Hematopoietic multipotent progenitor cell treated with erythropoietin and hydrocortisone succinate and interleukin-3 and kit ligand, for 17 days (in vitro differentiated cells): ENCODE results near the gene SYP.

Experiments used
- DNase-seq: peaks from one replicate; pipeline ENCODE4 v3.0.0-alpha.2; 2015; ENCODE audit warnings: low spot score

The SYP gene

DNA sequence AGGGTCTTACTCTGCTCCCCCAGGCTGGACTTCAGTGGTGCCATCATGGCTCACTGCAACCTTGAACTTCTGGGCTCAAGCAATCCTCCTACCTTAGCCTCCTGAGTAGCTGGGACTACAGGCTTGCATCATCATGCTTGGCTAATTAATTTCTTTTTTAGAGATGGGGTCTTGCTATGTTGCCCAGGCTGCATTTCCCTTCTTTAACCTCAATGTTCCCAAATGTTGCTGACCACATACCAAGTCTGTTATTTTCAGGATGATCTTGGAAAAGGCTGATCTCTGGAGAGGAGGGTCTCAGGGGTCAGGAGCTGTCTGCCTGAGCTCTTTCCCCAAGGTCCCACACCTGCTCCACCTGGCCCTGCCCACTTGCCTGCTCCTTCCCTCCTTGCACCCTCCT lies 20.1 kb upstream of the SYP start:
- no peak for DNase-seq

DNA sequence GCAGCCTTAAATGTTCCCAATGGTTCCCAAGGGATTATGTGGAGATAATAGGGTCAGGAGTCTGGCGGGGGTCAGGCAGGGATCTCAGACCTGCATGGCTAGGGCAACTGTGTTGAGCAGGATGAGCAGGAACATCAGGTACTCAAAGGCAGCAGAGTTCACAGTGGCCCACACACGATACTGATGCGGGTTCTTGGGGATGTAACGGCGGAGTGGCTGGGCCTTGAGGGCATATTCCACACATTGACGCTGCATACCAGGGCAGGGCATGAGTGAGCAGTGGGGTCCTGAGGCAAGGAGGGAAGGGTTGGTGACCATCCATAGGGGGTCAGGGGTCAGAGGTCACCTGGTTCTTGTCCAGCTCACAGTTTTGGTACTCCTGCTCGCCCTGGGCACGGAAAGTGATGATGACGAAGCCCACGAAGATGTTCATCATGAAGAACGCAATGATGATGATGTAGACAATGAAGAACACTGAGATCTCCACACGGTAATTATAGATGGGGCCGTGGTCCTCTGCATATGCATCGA lies 15.1 kb upstream of the SYP start:
- DNase-seq: no peak

DNA sequence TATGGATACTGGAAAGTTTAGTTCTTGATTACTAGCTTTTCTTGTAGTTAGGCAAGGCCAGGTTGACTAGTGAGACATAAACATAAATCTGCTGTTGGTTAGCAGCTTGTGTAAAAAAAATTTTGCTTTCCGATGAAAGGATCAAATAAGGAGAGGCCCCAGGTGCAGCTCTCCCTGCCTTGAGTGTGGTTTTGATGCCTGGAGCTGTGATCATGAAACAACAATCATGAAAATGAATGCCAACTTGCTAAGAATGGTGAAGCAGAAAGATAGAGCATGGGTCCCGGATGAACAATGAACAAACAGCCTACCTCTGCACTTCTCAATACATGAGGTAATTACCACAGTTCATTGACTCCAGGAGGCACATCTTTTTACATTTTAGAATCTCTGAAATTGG lies 14.4 kb upstream of the SYP start:
- DNase-seq: no peak

DNA sequence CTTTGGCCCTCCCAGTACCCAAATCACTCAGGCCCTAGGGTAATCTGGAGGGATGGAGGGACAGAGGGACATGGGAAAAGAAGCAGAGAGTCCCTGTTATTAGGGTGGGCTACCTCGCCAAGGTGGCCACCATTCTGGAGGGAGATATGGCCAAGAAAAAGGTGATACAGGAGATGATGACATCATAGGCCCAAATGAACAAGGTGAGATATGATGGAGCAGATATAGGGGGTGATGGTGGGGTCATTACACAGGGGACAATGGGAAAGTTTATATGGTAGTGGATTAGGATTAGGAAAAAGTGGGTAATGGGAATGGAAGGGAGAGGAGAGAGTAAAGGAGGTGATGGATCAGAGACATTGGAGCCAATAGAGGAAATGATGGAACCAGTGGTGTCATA lies 12.9 kb upstream of the SYP start:
- no peak for DNase-seq

DNA sequence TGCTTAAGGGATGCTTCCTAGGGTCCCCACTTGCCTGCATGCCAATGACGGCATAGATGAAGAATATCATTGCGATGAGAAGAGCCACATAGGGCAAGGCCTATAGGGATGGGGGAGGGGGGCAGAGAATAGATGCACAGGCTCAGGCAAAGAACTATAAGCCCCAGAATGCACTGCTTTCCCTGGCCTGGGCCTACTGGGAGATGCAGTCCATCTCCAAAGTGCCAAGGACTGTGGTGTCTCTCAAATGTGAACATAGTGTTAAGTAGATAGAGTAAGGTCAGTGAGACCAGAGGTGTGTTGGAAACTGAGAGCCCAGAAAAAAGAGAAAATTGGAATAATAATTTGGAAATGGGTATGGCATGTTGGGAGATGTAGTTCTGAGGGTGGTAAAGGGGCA lies 12.2 kb upstream of the SYP start:
- DNase-seq: no peak

DNA sequence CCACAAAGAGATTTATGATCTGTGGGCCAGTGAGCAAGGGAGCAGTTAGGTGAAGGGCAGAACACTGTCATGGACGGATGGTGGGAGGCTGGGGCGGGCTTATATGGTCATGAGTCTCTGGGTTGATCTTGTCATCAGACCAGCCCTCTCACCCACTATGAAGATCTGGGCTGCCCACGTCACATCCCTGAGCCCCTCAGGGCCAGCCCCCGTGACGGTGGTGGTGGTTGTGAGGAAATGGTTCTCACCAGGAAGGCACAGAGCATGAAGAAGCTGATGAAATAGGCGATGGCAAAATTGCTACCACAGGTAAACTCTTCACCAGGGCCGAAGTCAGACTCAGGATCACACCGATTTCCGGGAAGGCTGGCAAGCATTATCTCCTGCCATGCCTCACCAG lies 11.1 kb upstream of the SYP start:
- no peak for DNase-seq

DNA sequence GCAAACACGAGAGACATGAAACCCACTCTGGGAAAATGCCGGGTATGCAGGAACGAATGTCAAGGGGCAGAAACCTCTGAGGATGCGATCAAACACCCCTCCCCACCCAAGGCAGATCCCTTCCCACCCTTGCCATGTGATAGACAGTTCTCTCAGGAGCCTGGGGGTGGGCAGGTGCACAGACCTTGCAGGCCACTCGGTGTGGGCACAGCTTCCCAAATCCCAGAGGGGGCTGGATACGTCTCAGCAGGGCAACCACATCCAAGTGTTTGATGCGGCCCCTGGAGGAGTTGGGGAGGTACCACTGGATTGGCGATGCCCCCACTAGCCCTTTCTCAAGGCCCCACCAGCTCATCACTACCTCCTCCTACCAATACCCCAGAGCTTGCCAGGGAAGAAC lies 10.4 kb upstream of the SYP start:
- no peak for DNase-seq

DNA sequence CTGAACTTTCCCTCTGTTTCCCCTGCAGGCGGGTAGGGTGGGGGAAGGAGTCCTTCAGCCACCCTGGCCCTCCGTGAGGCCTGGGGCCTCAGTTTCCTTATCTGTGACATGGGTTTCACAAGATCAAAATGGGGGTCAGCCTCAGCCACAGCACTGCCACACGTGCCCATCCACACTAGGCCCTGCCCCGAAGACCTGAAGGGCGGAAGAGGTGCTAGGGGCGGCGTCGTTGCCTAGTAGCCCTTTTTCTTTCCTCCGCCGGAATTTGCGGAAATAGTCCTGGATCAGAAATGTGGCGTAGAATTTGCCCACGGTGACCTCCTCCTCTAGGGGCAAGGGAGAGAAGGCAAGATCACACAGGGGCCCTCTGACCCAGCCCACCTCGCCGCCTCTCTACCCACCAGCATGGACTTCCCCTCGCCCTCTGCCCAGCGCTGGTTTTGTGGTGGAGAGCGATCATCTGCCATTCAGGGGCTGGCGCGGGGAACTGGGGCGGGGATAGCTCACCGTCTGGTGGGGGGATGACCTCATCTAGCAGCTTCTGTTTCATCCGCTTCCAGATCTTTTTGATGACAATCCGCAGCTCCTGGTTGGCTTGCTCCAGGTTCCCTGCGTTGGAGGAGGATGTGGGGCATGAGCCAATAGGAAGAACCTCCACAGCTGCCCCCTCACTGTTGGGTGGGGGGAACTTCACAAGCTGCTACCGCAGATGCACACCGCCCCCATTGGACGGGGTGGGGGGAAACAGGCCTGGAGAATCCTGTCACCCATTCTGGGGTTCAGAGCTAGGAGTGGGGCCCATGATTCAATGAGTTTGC lies 9.7 kb upstream of the SYP start:
- DNase-seq: no peak

DNA sequence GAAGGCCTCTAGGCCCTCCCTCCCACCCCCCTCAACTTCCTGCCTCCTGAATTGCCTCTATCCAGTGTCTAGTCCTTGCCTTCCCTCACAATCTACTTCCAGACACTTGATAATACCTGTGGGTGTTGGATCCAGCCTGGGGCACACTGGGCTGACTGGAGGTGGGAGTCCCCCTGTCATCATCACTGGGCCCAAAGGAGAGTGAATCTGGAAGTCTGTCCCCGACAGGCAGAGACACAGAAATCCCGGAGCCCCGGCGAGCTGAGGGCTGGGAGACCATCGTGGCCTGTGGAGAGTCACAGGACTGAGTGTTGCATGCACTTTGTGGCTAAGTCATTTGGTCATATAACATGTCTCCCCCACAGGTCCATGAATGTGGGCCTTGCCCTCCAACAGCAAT lies 8.4 kb upstream of the SYP start:
- no peak for DNase-seq

DNA sequence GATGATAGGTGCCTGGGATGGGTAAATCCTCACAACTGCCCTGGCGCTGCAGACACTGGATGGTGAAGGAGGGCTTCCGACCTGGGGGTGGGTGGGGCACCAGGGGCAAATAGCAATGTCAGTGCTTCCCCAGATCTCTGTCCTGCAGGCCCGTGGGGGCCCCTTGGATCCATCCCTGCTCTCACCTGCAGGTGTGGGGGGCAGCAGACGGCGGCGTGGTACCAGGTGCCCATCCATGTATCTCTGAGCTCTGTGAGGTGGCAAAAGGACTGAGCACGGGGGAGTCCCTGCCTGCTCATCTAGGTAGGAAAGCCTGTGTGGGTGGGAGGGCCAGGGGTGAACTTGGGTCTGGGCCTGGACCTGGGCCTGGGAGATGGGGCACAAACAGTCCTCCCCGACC lies 6.5 kb upstream of the SYP start:
- DNase-seq: no peak

DNA sequence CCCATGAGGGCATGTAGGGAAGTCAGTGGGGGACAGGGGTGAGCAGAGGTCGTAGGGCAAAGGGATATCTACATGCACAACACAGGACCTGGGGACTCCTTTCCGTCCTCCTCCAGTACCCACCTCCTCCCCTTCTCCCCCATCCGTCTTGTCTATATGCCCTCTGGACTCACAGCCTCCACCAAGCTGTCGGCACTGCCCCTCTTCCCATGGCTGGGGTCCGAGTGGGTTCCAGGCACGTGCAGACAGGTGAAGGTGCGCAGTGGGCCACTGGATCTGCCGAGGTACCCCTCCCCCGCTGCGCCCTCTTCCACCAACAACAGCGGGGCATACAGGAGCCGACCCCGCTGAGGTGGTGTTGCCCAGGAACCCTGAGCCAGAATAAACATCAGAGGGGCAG lies 5.5 kb upstream of the SYP start:
- no peak for DNase-seq

DNA sequence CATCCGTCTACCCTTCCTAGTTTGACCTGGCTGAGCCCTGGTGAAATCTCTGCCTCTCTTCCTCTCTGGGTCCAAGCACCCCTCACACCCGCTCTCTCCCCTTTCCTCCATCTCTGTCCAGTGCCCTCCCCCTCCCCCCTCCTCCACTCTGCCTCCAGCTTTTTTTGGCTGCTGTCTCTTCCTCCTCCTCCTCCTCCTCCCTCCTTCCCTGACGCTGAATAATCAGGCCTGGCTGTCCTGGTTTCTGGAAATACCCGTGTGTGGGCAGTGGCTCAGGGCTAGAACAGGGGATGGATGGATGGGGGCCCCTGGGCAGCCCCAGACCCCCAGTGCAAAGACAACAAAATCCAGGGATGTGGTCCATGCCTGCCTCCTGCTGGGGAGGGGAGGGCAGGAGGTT lies 4.7 kb upstream of the SYP start:
- DNase-seq: no peak

DNA sequence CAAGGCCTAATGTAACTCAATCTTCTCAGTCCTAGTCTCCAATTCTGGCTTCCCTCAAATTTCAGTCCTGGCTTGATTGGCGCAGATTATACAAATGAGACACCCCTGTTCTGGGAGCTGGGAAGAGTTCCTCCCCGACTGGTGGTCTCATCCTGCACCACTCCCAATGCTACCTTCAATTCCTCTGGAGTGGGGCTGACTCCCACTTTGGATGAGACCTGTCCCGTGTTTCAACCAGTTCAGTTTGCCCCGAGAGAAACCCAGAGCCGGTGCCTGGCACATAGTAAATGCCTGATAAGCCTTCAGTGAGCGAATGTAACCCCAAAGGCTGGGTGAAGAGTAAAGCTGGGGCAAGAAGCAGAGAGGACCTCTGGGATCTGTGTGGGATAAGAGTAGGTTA lies 4.0 kb upstream of the SYP start:
- DNase-seq: no peak

DNA sequence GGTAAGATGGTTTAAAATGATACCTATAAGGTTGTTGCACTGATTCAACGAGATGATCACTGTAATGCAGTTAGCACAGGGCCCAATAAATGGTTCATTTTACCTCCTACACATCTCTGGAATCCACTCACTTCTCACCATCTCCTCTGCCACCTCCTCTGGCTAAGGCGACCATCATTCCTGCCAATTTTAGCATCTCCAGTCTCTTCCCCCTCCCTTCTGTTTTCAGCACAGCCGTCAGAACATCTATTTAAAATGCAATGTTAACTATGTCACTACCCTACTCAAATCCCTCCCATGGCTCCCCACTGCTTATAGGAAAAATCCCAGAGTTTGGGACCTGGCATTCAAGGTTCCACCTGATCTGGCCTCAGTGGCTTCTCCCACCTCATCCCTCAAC lies 3.5 kb upstream of the SYP start:
- DNase-seq: no peak

DNA sequence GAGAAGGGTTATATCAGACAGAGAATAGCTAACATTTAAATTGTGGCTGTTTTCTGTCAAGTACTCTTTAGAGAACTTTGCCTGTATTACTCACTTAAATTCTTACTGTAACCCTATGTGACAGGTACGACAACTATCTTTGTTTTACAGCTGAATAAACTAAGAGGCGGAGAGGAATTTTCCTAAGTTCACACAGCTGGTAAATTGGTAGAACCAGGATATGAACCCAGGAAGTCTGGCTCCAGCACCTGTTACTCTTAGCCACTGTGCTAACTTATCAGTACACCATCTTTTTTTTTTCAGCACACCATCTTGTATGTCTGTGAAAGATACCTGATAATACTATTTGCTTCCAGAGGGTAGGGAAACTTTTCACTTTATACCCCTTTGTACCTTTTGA lies 2.0 kb upstream of the SYP start:
- DNase-seq: no peak

DNA sequence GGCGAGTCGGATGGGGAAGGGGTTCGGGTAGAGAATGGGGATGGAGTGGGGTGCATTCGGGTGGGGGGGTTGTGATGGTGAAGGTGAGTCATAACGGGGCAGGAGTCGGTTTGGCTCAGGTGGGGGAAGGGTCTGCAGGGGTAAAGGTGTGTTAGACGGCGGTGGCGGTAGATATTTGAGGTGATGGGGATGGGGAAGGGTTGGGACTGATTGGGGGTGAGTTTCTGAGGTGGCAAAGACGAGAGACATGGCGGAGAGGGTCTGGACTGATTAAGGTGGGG lies 738 bp downstream of the SYP start:
- no peak for DNase-seq

DNA sequence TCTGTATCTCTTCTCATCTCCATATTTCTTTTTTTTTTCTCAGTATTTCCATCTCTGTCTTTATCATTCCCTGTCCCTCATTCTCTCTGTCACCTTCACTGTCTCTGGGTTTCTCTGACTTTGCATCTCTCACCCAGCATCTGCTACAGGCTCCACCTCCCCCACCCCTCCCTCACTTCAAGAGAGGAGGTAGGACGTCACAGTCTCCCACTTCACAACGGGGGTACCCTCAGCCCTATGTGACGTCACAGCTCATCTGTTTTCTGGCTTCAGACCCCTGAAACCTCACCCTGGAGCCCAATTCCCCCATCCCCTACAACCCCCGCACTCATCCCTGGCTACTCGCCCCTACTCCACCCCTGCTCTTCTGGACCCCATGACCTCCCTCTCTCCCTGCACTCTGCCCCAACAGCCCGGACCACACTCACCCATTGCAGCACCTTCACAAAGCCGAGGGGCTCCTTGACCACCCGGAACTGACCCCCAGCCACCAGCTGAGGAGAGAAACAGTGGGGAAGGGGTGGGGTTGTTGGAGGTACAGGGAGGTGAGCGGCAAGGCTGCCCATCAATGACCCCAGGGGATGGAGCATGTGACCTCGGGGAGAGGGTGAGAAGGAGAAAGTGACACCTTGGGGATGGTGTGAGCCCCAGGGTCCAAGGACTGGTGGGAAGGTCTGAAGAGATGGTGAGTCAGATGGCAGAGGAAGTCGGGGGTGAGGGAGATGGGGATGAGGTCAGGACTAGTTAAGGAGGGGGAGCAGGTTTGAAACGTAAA lies 1.3 kb downstream of the SYP start:
- DNase-seq: no peak

DNA sequence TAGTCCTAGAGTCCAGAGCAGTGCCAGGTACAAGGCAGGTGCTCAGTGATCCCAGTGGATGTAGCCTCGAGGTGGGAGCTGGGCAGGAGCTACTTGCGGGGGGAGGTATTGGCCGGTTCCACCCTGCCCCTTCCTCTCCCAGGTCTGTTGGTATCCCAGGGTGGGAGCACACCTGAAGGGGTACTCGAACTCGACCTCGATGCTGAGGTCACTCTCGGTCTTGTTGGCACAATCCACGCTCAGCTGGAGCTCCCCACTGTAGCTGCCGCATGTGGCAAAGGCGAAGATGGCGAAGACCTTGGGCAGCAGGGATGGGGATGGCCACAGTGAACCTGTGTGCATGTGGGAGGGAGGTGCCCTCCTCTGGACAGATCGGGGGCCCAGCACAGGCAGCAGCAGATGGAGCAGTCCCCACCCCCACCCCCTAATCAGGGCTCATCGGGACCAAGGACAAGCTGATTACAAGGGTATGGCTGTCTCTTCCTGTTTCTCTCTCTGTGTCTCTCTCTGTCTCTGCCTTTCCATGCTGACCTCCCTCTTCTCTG lies 2.4 kb downstream of the SYP start:
- no peak for DNase-seq

DNA sequence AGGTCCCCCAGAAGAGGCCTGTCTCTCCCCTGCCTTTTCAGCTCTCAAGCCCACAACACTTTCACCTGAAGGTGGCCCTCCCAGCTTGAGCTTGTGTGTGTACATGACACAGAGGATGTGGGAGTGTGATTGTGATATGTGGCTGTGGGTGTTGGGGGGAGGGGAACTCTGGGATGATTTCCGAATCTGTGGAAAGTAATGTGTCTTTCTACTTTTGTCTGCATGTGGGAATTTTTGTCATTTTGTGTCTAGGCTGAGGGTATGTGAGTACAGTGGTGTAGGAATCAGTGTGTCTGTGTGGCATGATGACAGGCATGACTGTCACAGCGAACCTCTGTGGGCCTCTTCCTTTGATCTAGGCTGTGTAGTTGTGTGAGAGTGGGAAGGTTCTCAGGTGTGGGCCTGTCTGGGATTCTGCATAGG lies 6.4 kb downstream of the SYP start:
- no peak for DNase-seq

DNA sequence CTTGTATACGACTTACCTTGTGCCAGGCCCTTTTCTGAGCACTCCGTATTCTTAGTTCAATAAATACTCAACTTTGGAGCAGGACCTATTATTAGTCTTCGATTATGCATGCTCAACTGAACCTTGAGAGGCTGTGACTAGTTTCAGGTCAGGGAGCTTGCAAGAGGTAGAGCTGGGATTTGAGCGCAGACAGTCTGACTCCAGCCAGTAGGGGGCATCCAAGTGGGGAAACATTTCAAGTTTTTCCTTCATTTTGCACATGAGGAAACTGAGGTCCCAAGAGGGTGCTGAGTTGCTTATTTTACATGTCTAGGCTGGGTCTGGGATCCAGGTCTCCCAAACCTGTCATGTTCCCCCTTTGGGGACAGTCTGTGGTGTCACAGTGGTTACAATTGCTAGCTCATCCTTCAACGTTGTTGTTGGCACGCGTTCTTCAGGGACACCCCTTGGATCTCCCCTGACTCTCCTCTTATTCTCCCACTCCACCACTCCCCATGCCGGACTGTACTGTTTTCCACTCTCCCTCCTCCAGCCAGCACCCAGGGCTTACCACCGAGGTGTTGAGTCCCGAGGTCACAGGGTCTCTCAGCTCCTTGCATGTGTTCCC lies 7.2 kb downstream of the SYP start:
- peak; percentile 24 for DNase-seq

DNA sequence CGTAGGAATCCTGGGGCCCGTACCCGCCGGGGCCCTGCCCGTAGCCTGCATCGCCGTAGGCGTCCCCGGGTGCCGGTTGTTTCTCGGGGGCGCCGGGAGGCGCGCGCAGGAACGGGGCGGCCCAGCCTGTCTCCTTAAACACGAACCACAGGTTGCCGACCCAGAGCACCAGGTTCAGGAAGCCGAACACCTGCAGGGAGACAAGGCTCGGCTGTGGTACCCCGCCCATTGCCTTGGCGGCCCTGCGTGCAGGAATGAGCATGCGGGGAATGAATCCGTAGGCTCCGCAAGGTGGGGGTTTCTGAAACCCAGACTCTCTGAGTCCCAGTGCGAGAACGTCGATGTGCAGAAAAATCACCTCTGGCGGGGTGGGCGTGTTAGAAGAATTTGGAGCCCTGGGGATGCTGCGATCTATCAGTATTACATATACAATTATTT lies 8.4 kb downstream of the SYP start:
- DNase-seq: no peak

DNA sequence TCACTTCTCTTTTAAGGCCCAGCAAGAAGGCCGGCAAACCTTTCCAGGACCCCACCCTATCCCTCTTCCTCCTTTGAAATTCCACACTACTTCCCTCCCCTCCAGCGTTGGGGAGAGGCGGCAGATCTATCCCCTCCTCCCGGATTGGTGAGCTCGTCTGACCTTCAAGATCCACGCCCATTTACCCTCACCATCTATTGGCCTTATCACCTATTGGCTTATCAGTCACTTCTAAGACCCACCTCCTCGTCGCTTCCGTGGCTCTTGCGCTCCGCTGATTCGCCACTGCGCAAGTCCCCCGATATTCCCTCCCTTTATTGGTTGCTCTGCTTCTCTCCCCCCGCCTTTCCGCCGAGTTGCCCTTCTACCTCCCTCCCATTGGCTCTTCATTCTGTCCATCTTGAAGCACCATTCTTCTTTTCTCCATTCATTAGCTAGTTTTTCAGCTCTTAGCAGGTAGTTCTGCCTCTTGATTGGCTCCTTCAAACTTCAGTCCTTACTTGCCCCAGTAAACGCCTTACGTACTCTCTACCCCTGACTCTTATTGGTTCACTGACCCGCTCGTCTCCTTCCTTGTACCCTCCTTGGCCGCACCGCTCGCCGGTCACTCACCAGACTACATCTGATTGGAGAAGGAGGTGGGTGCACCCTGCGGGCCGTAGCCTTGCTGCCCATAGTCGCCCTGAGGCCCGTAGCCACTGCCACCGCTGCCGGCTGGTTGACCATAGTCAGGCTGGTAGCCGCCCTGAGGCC lies 9.0 kb downstream of the SYP start:
- DNase-seq: peak; percentile 91
